ENCODE results near the gene DDX54.

DNA sequence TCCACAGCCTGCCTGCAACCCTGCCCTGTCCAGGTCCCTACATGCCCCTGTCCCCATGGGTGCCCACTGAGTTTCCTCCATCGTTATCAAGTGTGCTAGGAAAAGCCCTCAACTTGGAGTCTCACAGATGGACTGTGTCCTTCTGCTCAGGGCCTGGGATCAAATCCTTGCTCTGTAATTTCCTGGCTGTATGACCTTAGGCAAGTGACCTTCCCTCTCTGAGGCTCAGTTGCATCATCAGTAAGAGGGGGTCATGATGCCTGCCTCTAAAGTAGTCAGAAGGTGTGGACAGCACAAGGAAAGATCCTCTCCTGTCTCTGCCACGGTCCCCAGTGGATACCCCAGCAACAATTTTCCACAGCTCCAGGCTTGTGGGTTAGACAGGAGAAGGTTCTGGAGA lies 71.9 kb downstream of the DDX54 start:
- TF ChIP-seq, protein P1, sequence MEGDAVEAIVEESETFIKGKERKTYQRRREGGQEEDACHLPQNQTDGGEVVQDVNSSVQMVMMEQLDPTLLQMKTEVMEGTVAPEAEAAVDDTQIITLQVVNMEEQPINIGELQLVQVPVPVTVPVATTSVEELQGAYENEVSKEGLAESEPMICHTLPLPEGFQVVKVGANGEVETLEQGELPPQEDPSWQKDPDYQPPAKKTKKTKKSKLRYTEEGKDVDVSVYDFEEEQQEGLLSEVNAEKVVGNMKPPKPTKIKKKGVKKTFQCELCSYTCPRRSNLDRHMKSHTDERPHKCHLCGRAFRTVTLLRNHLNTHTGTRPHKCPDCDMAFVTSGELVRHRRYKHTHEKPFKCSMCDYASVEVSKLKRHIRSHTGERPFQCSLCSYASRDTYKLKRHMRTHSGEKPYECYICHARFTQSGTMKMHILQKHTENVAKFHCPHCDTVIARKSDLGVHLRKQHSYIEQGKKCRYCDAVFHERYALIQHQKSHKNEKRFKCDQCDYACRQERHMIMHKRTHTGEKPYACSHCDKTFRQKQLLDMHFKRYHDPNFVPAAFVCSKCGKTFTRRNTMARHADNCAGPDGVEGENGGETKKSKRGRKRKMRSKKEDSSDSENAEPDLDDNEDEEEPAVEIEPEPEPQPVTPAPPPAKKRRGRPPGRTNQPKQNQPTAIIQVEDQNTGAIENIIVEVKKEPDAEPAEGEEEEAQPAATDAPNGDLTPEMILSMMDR (IDR thresholded peaks at IDR 0.05; ENCODE audit: low read length), result no peak
- no peak for TF ChIP-seq EZH2 (IDR thresholded peaks at IDR 0.05; ENCODE audit: borderline replicate concordance, low read length)
